ENCODE measurements around the gene E2F4. TPM values are rescaled to one million over a fixed set of nuclear protein-coding genes. Genes with fewer than 3 reads are reported as not detected.

Gene E2F4
- total and polyA plus RNA-seq, 2 of the 13 experiments (the other 11 are each of a cell fraction or from before 2014, with no cell fraction given), result 84.8 to 91.2 TPM

DNA sequence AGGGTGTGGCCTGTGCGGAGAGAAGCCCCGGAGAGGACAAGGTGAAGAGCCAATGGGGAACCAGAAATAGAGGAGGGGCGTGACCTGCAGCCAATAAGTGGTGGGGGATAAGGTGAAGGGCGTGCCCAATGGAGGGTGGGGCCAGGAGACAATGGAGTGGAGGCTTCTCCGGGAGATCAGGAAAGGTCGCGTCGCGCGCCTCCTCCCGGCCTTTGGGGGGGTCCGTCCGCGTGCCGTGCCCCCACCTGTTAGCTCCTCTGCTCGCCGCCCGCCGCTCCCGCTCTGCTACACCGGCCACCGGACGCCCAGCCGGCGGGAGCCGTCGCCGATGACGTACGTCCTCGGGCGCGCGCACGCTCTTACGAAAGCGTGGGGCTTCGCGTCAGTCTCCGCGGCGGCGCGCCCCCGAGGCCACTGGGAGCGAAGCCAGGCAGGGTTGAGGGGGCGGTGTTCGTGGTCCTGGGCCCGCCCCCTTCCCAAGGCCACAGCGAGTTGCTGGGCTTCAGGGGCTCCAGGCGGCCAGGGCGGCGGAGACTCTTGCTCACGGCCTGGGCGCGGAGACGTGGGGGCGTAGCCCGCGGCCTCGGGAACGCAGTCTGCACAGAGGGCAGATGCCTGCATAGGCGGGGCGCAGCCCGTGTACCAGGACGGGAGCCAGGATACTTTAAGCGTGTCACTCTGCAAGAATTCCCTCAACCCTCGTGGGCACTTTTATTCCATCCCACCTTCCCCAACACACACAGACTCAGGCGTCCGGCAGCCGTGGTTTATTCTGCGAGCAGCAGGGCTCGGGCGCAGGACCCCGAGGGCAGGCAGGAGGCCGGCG lies 8.1 kb upstream of the E2F4 start, which contains the start of gene MATCAP1 (continued):
- TF ChIP-seq, protein P1, sequence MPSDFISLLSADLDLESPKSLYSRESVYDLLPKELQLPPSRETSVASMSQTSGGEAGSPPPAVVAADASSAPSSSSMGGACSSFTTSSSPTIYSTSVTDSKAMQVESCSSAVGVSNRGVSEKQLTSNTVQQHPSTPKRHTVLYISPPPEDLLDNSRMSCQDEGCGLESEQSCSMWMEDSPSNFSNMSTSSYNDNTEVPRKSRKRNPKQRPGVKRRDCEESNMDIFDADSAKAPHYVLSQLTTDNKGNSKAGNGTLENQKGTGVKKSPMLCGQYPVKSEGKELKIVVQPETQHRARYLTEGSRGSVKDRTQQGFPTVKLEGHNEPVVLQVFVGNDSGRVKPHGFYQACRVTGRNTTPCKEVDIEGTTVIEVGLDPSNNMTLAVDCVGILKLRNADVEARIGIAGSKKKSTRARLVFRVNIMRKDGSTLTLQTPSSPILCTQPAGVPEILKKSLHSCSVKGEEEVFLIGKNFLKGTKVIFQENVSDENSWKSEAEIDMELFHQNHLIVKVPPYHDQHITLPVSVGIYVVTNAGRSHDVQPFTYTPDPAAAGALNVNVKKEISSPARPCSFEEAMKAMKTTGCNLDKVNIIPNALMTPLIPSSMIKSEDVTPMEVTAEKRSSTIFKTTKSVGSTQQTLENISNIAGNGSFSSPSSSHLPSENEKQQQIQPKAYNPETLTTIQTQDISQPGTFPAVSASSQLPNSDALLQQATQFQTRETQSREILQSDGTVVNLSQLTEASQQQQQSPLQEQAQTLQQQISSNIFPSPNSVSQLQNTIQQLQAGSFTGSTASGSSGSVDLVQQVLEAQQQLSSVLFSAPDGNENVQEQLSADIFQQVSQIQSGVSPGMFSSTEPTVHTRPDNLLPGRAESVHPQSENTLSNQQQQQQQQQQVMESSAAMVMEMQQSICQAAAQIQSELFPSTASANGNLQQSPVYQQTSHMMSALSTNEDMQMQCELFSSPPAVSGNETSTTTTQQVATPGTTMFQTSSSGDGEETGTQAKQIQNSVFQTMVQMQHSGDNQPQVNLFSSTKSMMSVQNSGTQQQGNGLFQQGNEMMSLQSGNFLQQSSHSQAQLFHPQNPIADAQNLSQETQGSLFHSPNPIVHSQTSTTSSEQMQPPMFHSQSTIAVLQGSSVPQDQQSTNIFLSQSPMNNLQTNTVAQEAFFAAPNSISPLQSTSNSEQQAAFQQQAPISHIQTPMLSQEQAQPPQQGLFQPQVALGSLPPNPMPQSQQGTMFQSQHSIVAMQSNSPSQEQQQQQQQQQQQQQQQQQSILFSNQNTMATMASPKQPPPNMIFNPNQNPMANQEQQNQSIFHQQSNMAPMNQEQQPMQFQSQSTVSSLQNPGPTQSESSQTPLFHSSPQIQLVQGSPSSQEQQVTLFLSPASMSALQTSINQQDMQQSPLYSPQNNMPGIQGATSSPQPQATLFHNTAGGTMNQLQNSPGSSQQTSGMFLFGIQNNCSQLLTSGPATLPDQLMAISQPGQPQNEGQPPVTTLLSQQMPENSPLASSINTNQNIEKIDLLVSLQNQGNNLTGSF (CRISPR knock-in tag; IDR thresholded peaks at IDR 0.05), result no peak
- TF ChIP-seq RXRA (CRISPR knock-in tag; IDR thresholded peaks at IDR 0.05), result peak; percentile 82
- TF ChIP-seq, protein P2, sequence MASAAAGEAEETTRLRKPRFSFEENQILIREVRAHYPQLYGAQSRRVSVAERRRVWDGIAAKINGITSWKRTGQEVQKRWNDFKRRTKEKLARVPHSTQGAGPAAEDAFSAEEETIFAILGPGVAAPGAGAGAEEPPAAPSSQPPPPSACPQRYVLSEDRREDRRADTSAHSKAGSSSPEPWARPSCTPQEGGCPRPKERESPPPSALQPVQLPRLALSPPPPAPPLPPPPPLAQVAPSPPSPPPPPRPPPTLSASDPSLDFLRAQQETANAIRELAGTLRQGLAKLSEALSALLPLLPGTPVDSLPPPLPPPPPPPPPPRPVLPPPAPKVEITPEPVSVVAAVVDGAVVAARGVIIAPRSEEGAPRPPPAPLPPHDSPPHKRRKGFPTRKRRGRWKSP (CRISPR knock-in tag; IDR thresholded peaks at IDR 0.05), result peak; percentile 89
- TF ChIP-seq AGO2 (optimal IDR thresholded peaks at IDR 0.05; ENCODE audit: low read depth, low read length), result no peak
- peak; percentile 93 for TF ChIP-seq ZNF343 (CRISPR knock-in tag; IDR thresholded peaks at IDR 0.05)
- TF ChIP-seq DMAP1 (CRISPR knock-in tag; IDR thresholded peaks at IDR 0.05), result peak; percentile 75; the same call in 1 of the 2 replicates
- TF ChIP-seq NKX3-1 (CRISPR knock-in tag; IDR thresholded peaks at IDR 0.05), result no peak
- TF ChIP-seq, protein P3, sequence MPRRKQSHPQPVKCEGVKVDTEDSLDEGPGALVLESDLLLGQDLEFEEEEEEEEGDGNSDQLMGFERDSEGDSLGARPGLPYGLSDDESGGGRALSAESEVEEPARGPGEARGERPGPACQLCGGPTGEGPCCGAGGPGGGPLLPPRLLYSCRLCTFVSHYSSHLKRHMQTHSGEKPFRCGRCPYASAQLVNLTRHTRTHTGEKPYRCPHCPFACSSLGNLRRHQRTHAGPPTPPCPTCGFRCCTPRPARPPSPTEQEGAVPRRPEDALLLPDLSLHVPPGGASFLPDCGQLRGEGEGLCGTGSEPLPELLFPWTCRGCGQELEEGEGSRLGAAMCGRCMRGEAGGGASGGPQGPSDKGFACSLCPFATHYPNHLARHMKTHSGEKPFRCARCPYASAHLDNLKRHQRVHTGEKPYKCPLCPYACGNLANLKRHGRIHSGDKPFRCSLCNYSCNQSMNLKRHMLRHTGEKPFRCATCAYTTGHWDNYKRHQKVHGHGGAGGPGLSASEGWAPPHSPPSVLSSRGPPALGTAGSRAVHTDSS (CRISPR knock-in tag; conservative IDR thresholded peaks at IDR 0.05), result no peak
- TF ChIP-seq, protein P4, sequence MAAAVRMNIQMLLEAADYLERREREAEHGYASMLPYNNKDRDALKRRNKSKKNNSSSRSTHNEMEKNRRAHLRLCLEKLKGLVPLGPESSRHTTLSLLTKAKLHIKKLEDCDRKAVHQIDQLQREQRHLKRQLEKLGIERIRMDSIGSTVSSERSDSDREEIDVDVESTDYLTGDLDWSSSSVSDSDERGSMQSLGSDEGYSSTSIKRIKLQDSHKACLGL (CRISPR knock-in tag; IDR thresholded peaks at IDR 0.05), result 0 out of 2 replicates have a peak, but pooled peaks have one; percentile 66
- no peak for TF ChIP-seq NCOA5 (CRISPR knock-in tag; IDR thresholded peaks at IDR 0.05)
- TF ChIP-seq, protein P5, sequence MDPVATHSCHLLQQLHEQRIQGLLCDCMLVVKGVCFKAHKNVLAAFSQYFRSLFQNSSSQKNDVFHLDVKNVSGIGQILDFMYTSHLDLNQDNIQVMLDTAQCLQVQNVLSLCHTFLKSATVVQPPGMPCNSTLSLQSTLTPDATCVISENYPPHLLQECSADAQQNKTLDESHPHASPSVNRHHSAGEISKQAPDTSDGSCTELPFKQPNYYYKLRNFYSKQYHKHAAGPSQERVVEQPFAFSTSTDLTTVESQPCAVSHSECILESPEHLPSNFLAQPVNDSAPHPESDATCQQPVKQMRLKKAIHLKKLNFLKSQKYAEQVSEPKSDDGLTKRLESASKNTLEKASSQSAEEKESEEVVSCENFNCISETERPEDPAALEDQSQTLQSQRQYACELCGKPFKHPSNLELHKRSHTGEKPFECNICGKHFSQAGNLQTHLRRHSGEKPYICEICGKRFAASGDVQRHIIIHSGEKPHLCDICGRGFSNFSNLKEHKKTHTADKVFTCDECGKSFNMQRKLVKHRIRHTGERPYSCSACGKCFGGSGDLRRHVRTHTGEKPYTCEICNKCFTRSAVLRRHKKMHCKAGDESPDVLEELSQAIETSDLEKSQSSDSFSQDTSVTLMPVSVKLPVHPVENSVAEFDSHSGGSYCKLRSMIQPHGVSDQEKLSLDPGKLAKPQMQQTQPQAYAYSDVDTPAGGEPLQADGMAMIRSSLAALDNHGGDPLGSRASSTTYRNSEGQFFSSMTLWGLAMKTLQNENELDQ (CRISPR knock-in tag; IDR thresholded peaks at IDR 0.05; ENCODE audit: borderline replicate concordance), result peak; percentile 43; the same call in 1 of the 2 replicates
- TF ChIP-seq, protein P6, sequence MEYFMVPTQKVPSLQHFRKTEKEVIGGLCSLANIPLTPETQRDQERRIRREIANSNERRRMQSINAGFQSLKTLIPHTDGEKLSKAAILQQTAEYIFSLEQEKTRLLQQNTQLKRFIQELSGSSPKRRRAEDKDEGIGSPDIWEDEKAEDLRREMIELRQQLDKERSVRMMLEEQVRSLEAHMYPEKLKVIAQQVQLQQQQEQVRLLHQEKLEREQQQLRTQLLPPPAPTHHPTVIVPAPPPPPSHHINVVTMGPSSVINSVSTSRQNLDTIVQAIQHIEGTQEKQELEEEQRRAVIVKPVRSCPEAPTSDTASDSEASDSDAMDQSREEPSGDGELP (IDR thresholded peaks at IDR 0.05; ENCODE audit: borderline replicate concordance, low read depth), result peak; percentile 33; the same call in 1 of the 2 replicates
- no peak for TF ChIP-seq TEAD2 (CRISPR knock-in tag; IDR thresholded peaks at IDR 0.05)
- peak; percentile 87 for TF ChIP-seq GATAD1 (CRISPR knock-in tag; IDR thresholded peaks at IDR 0.05)
